GM12891 (cell line): ENCODE data around the gene SLC5A5.

Source experiments
- DNase-seq: peaks from one replicate; pipeline ENCODE4 v3.0.0; 2011; ENCODE audit warnings: low spot score; ENCODE audit not compliant: insufficient read length
- FAIRE-seq: peaks from 2 replicates; lab custom pipeline; 2011; peaks lifted over from hg19 to GRCh38; lab: Jason Lieb, UNC
- PAX5 ChIP-seq: IDR thresholded peaks from 2 replicates; pipeline ENCODE4 v1.6.1; 2011; ENCODE audit warnings: low read length, moderate library complexity, mild to moderate bottlenecking; ENCODE audit not compliant: insufficient read depth, severe bottlenecking
- POLR2A ChIP-seq: IDR thresholded peaks from 2 replicates; pipeline ENCODE4 v1.6.1; 2011; ENCODE audit warnings: low read depth, low read length, control low read depth
- POLR2AphosphoS5 ChIP-seq: IDR thresholded peaks from 2 replicates; pipeline ENCODE4 v1.6.1; 2011; ENCODE audit warnings: low read depth, low read length, control low read depth
- POU2F2 ChIP-seq: IDR thresholded peaks from 2 replicates; pipeline ENCODE4 v1.6.1; 2011; ENCODE audit warnings: low read depth, mild to moderate bottlenecking, control low read depth, low read length, moderate library complexity
- SPI1 ChIP-seq: IDR thresholded peaks from 2 replicates; pipeline ENCODE4 v1.6.1; 2011; ENCODE audit warnings: low read depth, low read length, control low read depth
- TAF1 ChIP-seq: IDR thresholded peaks from 2 replicates; pipeline ENCODE4 v1.6.1; 2011; ENCODE audit warnings: low read depth, low read length, control low read depth

SLC5A5 gene

DNA sequence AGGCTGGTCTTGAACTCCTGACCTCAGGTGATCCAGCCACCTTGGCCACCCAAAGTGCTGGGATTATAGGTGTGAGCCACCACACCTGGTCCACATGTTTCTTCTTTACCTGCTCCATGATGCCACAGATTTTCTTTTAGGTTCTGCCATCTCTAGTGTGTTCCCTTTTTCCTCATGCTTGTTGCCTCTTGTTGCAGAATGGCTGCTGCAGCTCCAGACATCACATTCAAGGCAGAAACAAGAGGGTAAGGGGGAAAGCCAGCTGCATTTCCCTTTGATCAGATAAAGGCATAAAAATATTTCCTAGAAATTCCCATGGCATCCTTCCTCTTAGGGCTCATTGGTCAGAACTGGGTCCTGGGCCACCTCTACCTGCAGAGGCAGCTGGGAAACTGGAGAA, 48.8 kb downstream of the SLC5A5 start:
- no peak for TF ChIP-seq PAX5
- TF ChIP-seq POU2F2 = no peak
- TF ChIP-seq TAF1 = no peak
- no peak for TF ChIP-seq POLR2A
- TF ChIP-seq SPI1 = no peak
- TF ChIP-seq POLR2AphosphoS5 = no peak
- DNase-seq = no peak
- FAIRE-seq = no peak

GRCh38 chr19:17922138-17922537, 50.4 kb downstream of the SLC5A5 start:
- TF ChIP-seq POLR2A (no peak), TAF1 (no peak), SPI1 (no peak), POLR2AphosphoS5 (no peak), PAX5 (no peak), POU2F2 (no peak)
- no peak for DNase-seq
- FAIRE-seq = no peak

DNA sequence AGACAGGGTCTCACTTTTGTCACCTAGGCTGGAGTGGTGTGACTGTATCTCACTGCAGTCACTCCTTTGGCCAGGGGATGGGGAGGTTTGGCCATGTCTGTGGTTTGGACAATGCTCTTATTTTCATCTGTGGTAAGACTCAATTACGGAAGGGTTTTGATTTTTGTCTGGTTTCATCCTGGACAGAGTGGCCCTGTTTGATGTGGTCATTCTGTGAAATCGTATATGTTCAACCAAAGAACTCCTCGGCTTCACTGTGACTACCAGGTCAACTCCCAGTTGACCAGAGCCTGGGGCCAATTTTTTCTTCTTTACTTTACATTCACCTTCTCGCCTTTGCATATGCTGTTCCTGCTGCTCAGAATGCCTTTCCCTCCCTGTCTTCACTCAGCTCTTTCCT, 54.3 kb downstream of the SLC5A5 start:
- no peak for FAIRE-seq
- no peak for DNase-seq
- TF ChIP-seq POLR2A = no peak
- TF ChIP-seq POLR2AphosphoS5 = no peak
- no peak for TF ChIP-seq PAX5
- TF ChIP-seq SPI1 = no peak
- no peak for TF ChIP-seq POU2F2
- no peak for TF ChIP-seq TAF1

- FAIRE-seq (peak; percentile 45), DNase-seq (no peak)
- TF ChIP-seq PAX5 (no peak), SPI1 (no peak), POLR2A (no peak), POU2F2 (no peak)
Observed at GRCh38 chr19:17929056-17929455, 57.3 kb downstream of the SLC5A5 start.

GRCh38 chr19:17931532-17932191, 59.9 kb downstream of the SLC5A5 start:
- DNase-seq (no peak), FAIRE-seq (peak; percentile 33)
- TF ChIP-seq TAF1 = no peak
- TF ChIP-seq SPI1 = no peak
- TF ChIP-seq POLR2AphosphoS5 = no peak
- TF ChIP-seq POLR2A = no peak
- TF ChIP-seq POU2F2 = no peak
- TF ChIP-seq PAX5 = no peak

GRCh38 chr19:17932485-17933338, 61.0 kb downstream of the SLC5A5 start, which contains the start of gene CCDC124:
Gene CCDC124 (plus strand): TSS chr19:17933015. CDS start chr19:17936421, 3,406 bp downstream.
- DNase-seq = peak; percentile 92
- TF ChIP-seq PAX5 (peak; percentile 30), POLR2AphosphoS5 (no peak), SPI1 (no peak), POLR2A (peak; percentile 53; the same call in 1 of the 2 replicates), TAF1 (no peak), POU2F2 (peak; percentile 84; the same call in 1 of the 2 replicates)
- FAIRE-seq = peak; percentile 94

DNA sequence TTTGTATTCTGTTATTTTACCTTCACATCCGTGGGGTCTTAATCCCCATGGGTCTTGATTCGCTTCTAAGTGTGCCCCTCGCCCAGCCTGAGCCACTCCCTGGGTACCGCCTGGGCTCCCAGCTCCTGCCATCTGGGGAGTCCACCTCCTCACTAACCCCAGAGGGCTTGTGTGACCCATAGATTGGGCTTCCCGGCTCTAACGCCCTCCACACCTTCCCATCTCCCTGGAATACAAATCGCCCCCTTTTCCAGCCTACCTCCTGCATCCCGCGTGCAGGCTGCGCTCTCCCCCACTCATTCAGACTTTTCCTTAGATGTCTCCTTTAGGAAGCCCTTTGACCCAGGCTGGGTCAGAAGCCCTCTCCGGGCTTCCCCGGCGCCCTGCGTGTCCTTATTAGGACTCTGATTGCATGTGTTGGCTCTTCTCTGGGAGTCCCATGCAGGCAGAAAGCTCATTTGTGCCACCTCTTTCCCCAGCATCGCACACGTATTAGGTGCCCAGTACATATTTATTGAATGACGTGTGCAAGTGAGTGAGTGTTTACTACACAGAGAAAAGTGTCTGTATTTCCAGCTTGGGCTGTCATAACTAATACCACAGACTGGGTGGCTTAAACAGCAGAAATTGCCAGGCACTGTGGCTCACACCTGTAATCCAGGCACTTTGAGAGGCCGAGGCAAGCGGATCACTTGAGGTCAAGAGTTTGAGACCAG, 61.8 kb downstream of the SLC5A5 start:
- TF ChIP-seq POLR2A (no peak), TAF1 (no peak)
- DNase-seq = no peak
- no peak for FAIRE-seq

GRCh38 chr19:17936379-17936778, 64.6 kb downstream of the SLC5A5 start:
- DNase-seq = no peak
- no peak for FAIRE-seq
- TF ChIP-seq PAX5 (no peak), POU2F2 (no peak), POLR2AphosphoS5 (no peak), TAF1 (no peak), POLR2A (no peak), SPI1 (no peak)

DNA sequence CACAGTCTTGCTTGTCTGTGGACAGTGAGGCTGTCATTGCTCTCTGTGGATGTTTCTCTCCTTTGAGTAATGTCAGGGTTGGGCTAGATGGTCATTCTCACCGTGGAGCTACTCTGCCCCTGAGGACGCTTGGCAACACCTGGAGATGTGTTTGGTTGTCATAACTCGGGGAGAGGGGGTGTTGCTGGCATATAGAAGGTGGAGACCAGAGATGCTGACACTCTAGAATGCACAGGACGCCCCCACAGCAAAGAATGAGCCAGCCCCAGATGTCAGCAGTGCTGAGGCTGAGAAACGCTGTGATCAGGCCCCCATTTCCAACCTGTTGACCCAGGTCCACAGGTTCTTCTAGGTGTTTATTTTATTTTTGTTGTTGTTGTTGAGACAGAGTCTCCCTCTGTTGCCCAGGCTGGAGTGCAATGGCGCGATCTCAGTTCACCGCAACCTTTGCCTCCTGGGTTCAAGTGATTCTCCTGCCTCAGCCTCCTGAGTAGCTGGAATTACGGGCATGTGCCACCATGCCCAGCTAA, 65.7 kb downstream of the SLC5A5 start:
- FAIRE-seq (no peak), DNase-seq (no peak)
- no peak for TF ChIP-seq PAX5
- no peak for TF ChIP-seq POLR2A
- TF ChIP-seq POLR2AphosphoS5 = no peak
